GM18520 (cell line): ENCODE data around the gene WNK3.

Experiments used
- ATAC-seq: cut with Tn5 transposase; IDR thresholded peaks from one replicate; pipeline ENCODE4 v1.9.1; 2021; ENCODE audit not compliant: unreplicated experiment

Gene WNK3

DNA sequence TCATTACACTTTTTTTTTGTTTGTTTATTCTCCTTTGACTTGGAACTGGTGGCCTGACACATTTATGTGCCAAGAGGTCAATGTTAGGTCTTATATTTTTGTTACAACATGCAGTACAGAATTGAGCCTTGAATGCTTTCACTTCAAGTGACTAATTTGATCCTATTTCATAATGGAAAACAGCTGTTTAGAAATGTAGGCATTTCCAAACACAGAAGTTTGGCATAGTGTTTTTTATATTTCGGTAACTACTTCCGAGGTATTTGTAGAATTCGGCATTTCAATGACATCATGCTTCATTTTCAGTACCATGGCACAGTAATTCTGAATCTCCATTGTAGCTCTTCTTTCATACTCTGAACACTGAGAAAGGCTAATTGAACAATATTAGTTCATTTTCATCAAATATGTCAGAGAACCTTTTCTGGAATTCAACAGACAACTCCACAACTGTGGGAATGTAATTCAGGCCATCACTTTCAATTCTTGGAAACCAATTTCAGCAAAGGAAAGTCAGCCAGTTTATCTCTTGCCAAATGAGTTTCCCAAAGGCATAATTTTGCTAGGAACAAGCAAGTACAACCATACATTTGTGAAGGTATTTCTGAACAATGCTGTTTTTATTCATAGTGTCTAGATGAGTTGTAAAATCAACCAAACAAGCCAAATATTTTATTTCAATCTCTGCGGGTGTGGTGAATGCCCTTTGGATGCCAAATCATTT is 186.2 kb downstream of the WNK3 start:
- no peak for ATAC-seq

DNA sequence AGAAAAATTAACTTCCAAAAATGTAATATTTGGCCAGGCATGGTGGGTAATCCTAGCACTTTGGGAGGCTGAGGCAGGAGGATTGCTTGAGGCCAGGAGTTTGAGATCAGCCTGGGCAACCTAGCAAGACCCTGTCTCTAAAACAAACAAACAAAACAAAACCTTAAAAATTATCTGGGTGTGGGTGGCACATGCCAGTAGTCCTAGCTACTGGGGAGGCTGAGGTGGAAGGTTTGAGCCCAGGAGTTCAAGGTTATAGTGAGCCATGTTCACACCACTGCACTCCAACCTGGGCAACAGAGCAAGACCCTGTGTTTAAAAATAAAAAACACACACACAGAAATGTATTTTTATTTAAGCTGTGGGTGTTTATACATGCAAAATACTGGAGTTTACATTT is 186.8 kb downstream of the WNK3 start:
- no peak for ATAC-seq

DNA sequence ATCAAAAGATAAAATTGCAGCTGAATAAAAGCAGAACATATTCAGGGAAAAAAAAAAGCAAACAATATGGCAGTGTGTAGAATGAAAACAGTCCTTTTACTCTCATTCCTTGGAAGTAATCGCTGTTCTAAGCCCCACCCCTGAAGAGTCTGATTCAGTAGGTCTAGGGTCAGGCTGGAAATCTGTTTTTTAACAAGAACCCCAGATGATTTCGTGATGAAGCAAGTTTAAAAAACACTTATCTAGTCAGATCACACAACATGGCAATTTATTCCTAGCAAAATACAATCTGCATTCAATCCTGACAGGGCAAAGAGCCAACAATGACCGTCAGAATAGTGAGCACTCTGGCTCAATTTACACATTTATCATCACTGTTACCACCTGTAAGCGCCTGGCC is 190.9 kb downstream of the WNK3 start:
- ATAC-seq = no peak

DNA sequence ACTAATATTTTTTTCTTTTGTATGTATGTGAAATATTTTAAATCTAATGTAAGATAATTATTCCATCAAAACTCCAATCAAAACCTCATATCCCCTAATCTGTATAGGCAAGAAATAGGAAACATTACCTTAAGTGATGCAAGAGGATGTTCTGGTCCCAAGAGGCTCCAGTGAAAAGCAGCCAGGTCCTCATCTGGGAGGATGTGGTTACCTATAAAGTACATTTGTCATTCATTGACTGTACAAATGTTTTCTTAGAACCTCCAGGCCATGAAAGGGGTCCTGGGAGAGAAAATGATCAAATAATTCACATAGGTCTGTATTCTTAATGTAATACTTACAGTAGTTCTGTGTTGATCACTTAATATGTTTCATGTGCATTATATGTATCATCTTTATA is 200.3 kb downstream of the WNK3 start:
- ATAC-seq = no peak
